ENCODE measurements around the gene SFPQ.
"Not testable (repeated sequence)": the region's sequence is repeated elsewhere in the genome, so short reads cannot be mapped to it uniquely, and the experiment has no call there.

Gene SFPQ

GRCh38 chr1:35192853-35193664 is at the start of gene SFPQ:
Gene SFPQ, minus strand, starts transcription at chr1:35193145. Its CDS starts 96 bp downstream, at chr1:35193049.
- DNase-seq, result peak; percentile 99

DNA sequence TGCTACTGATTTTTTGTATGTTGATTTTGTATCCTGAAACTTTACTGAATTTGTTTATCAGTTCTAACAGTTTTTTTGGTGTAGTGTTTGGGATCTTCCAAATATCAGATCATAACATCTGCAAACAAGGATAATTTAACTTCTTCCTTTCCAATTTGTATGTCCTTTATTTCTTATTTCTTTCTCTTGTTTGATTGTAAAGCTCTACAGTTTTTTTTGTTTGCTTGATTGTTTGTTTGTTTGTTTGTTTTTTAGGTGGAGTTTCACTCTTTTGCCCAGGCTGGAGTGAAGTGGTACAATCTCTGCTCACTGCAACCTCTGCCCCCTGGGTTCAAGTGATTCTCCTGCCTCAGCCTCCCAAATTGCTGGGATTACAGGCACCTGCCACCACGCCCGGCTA is 43.8 kb upstream of the SFPQ start:
- DNase-seq, result not testable (repeated sequence)

DNA sequence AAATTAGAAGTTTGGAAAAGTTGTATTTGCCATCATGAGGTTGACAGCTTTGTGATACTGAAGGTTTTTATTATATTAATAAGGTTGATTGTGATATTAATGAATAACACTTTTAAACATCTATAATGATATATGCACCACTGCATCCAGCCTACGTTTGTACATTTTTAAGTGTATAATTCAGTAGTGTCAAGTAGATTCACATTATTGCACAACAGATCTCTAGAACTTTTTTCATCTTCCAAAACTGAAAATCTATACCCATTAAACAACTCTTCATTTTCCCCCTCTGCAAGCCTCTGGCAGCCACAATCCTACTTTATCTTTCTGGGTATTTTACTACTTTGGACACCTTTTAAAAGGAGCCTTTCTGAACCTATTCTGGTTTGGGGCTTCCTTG is 38.3 kb upstream of the SFPQ start:
- no peak for DNase-seq

GRCh38 chr1:35229587-35230360 is 36.8 kb upstream of the SFPQ start:
- no peak for DNase-seq

- no peak for DNase-seq
Measured at GRCh38 chr1:35226546-35226945, 33.6 kb upstream of the SFPQ start.

DNA sequence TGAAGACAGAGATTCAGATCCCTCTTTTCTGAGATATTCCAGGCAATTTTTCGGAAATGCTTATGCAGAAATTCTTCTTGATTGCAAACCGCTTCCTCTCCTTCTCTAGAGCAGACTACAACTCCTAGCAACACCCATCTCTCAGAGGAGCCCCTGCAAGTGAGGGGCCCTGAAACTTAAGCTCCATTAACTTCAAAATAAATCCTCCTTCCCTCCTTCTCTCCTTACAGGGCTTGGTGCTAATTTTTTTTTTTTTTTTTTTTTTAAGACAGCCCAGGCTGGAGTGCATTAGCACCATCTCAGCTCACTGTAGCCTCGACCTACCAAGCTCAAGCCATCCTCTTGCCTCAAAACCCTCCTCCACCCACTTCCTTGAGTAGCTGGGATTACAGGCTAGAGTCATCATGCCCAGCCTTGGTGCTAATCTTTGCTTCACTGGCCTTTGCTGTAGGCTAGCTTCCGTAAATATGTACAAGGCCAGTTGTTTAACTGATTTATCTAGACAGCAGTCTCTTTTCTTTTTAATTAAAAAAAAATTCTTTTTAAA is 30.2 kb upstream of the SFPQ start:
- DNase-seq, result no peak

- peak; percentile 77 for DNase-seq
Measured at GRCh38 chr1:35222322-35223083, 29.6 kb upstream of the SFPQ start.

DNA sequence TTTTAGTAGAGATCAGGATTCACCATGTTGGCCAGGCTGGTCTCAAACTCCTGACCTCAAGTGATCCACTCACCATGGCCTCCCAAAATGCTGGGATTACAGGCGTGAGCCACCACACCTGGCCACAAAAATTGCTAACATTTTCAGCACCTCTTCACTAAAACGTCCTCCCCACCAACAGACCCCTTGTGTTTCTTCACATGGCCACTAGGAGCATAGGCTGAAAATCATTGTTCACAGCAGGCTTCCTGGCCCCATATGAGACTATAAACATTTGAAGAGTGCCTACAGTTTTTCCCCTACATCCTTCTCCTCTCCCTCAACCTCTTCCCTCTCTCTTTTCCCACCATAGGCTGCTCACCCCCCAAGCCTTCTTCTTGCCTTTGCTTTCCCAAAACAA is 28.0 kb upstream of the SFPQ start:
- no peak for DNase-seq

- no peak for DNase-seq
Measured at GRCh38 chr1:35215346-35215745, 22.4 kb upstream of the SFPQ start.

DNA sequence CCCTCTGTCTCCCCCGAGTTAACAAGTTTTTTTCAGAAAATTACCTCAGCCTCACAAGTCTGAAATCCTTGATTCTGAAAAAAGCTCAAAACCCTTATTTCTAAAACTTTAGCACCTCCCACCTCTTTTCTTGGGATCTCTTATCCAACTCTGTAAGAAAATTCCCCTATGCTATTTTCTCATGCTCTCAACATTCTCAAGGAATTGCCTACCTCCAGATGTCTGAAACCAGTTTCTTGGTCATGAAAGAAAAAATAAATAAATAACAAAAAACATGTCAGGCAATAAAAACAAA is 18.1 kb upstream of the SFPQ start:
- DNase-seq, result no peak

- DNase-seq, result no peak
Measured at GRCh38 chr1:35210321-35211119, 17.6 kb upstream of the SFPQ start.

DNA sequence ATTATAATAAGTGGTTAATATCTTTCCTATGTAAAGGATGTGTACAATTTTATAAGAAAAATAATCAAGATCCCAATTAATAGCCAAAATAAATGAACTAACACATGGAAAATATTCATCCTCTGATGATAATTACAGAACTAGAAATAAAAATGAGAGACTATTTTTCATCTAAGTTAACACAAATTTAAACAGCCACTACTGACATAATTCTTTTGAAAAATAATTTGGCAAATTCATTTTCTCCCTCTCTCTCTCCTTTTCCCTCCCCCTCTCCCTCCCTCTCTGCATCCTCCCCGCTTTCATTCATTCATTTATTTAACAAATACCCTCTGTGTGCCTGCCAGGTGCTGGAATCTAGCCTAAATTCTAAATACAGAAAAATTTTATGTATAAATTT is 10.3 kb upstream of the SFPQ start:
- no peak for DNase-seq

DNA sequence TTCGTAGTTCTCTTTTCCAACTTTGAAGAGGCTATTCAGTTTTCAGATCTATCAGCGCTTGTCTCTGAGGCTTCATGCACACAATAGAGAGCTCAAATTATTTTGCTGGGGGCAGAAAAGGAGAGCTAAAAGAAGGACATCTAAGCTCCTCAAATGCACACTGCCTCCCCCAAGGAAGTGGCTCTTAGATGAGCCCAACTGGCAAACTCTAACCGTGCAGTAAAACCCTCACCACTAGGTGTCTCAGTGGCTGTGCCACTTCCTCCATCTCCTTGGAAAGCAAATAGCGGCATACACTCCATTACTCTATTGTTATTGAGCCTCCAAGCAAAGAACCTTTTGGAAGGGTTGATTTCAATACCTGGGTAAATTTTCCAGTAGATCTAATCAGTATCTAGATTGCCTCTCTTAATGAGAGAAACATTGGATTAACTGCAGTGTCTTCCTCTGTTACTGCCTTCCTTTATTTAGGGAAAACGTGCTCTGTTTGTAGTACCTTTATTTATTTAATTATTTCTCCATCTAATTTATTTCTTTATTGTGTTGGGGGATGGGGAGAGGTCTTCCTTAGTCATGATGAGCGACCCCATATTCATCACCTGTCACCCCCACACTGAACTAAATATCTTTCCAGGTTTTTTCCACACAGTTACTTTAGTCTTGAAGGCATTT is 9.2 kb upstream of the SFPQ start:
- DNase-seq, result peak; percentile 77

GRCh38 chr1:35201631-35202030 is 8.7 kb upstream of the SFPQ start:
- no peak for DNase-seq

DNA sequence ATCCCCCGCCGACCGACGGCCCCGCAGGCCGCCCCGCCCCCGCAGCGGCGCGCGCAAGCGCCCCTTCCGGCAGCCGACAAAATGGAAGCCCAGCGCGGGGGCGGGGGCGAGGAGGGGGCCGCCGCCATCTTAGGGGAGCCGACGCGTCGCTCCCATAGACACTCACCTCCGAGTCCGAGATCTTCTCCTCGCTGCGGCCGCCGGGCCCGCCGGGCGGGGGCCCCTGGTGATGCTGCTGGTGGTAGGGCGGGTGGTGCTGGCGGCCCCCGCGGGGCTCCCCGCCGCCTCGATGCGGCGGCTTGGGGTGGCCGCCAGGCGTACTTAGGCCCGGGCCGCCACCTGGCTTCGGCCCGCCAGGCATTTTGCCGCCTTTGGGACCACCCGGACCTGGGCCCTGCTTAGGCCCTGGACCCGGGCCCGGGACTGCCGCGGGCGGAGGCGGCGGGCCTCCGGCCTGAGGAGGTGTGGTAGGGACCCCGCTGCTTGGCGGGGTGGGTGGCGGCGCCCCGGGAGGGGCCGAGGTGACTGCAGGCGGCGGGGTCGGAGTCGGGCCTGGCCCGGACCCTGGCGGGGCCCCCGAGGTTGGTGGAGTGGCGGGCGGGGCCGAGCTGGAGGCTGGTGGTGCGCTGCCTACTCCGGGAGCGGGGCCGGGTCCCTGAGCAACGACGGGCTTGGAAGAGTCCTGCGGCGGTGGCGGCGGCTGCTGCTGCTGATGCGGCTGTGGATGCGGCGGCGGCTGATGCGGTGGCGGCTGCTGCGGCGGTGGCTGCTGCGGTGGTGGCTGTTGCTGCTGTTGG is 691 bp downstream of the SFPQ start:
- peak; percentile 79 for DNase-seq

DNA sequence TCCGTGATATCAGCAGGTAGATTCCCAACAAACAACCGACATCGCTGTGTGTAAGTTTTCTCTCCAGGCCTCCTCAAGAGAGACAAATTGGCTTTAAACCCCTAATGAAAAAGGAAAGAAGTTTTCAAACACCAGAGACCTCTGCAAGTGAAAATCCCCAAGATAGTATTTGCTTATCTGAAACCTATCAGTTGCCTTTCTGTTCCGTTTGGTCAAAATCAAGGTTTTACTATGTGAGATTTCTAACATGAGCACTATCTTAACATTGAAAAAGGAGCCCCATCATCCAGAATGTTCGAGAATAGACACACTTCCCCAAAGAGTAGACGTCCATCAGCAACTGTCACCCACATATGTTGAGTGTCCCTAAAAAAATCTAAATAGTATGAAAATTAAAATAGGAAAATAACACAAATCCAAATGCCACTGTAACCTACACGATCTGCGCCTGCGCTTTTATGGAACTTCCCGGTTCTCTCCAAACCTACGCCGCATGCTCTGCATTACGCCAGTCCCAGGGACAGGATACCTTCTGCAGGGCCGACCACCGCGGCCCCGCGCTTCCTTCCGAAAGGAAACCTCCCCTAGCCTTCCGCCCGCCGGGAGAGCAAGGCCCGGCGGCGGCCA is 1.4 kb downstream of the SFPQ start:
- DNase-seq, result no peak

DNA sequence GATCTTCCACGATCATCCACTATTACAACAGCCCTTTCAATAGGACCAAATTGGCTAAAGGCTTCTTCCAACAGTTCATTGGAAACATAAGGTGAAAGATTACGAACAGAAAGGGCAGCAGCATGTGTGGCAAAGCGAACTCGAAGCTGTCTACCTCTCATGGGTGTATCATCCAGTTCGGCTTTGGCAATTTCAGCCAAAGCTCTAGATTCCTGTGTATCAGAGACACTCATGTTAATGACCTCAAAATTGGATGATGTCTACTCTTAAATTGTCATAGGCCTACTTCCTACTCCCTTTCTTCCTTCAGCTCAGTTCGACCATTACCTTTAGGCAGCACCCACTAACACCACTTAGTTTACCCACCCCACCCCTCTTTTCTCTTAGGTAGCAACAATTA is 2.2 kb downstream of the SFPQ start:
- DNase-seq, result no peak

GRCh38 chr1:35188578-35189392 is 4.2 kb downstream of the SFPQ start:
- no peak for DNase-seq

- no peak for DNase-seq
Measured at GRCh38 chr1:35187816-35188342, 5.1 kb downstream of the SFPQ start.
